ENCODE data around the gene TSPEAR.

- TF ChIP-seq POLR2A (IDR thresholded peaks at IDR 0.05; ENCODE audit: extremely low read depth, insufficient read length) = no peak
- no peak for TF ChIP-seq CTCF (IDR thresholded peaks at IDR 0.05; ENCODE audit: low read depth, low read length)
- no peak for TF ChIP-seq MYC (IDR thresholded peaks at IDR 0.05; ENCODE audit: low read depth, low read length)
- TF ChIP-seq MAX (IDR thresholded peaks at IDR 0.05; ENCODE audit: low read depth, low read length) = no peak
These were observed 175.4 kb downstream of the TSPEAR start for GRCh38 chr21:44535963-44536362.

All from NB4 (cell line).